ENCODE measurements around the gene C19orf47. TPM values are rescaled to one million over a fixed set of nuclear protein-coding genes. Genes with fewer than 3 reads are reported as not detected.

The C19orf47 gene
- polyA plus RNA-seq, 3 donors, result 7.6 to 10.2 (median 8.0) TPM

DNA sequence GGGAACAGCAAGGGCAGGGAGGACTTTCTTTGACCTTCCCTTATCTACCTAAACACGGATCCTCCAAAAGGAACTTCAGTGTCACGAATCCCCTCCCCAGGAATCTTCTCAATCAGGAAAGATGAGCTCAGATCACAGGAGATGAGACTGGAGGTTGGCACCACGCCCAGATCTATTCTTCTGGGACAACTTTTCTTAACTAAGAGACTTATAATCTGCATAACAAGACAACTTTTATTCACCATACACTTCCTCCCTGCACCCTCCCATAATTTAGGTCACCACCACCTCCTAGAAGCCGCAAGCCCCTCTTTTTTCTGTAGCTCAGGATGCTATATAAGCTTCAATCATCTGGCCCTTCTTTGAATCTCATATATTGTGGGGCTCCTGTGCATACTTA, 43.9 kb downstream of the C19orf47 start:
- no peaks in the 10 kb centered on the region for H3K27me3 ChIP-seq (ENCODE audit: control insufficient read depth in 2 of 2, insufficient read depth in 2 of 2, low read length in 2 of 2)
- H3K9ac ChIP-seq (ENCODE audit: insufficient read depth, low read length, poor library complexity, severe bottlenecking), result no peak overlapping the region
- H3K27ac ChIP-seq (ENCODE audit: low read depth in 1 of 2, low read length in 2 of 2), result no peak overlapping the region
- intact Hi-C loops (cut with micrococcal nuclease), result loop anchor here (2.0 to 10.0 kb wide), 5 partner anchors 90 to 330 kb away; partner anchors contain the start of genes HIPK4 (in 1 of the 2), LTBP4 (in 1 of the 2) and SERTAD1 (in 1 of the 2)
- Mint-ChIP-seq H3K27ac (no peak overlapping the region), H3K4me1 (peaks cover 5% of the 10 kb centered on the region), H3K27me3 (ENCODE audit: low read depth in 3 of 3) (peaks cover 2 to 5% (median 4%) of the 10 kb centered on the region in 3 donors), H3K4me3 (no peak overlapping the region), H3K36me3 (no peaks in the 10 kb centered on the region), H3K9me3 (no peaks in the 10 kb centered on the region)
- H3K79me2 ChIP-seq (ENCODE audit: insufficient read depth, low read length), result no peaks in the 10 kb centered on the region
- TF ChIP-seq CTCF (IDR thresholded peaks at IDR 0.05), result no peak
- H4K20me1 ChIP-seq (ENCODE audit: insufficient read depth, low read length), result no peaks in the 10 kb centered on the region
- no peak overlapping the region for H3K4me2 ChIP-seq (replicated peaks; ENCODE audit: extremely low read depth, low read length, poor library complexity, severe bottlenecking)
- no peaks in the 10 kb centered on the region for H3K9me3 ChIP-seq (replicated peaks in 1 of 2; ENCODE audit: control insufficient read depth in 1 of 2, insufficient read depth in 1 of 2, low read length in 2 of 2)
- peaks cover 9 to 10% of the 10 kb centered on the region in 2 donors for H3K4me1 ChIP-seq (ENCODE audit: control insufficient read depth in 1 of 2, insufficient read depth in 2 of 2, low read length in 2 of 2)
- no peak overlapping the region for H2AFZ ChIP-seq (ENCODE audit: insufficient read depth, low read depth, low read length, poor library complexity, severe bottlenecking)
- WGBS (ENCODE audit: insufficient coverage), result 96% methylated on average over 3 of the region's 4 CpGs
- H3K4me3 ChIP-seq (replicated peaks in 1 of 3; ENCODE audit: low read depth in 2 of 3, low read length in 3 of 3), result no peak overlapping the region
- DNase-seq, result no peak
- no peaks in the 10 kb centered on the region for H3K36me3 ChIP-seq (replicated peaks in 1 of 2; ENCODE audit: control insufficient read depth in 1 of 2, insufficient read depth in 2 of 2, low read length in 2 of 2)

GRCh38 chr19:40303765-40304164, 44.4 kb downstream of the C19orf47 start:
- no peaks in the 10 kb centered on the region for H3K36me3 ChIP-seq (replicated peaks in 1 of 2; ENCODE audit: control insufficient read depth in 1 of 2, insufficient read depth in 2 of 2, low read length in 2 of 2)
- no peak overlapping the region for H2AFZ ChIP-seq (ENCODE audit: insufficient read depth, low read depth, low read length, poor library complexity, severe bottlenecking)
- Mint-ChIP-seq H3K27ac (no peak overlapping the region), H3K4me1 (peaks cover 5% of the 10 kb centered on the region), H3K9me3 (no peaks in the 10 kb centered on the region), H3K27me3 (ENCODE audit: low read depth in 3 of 3) (peaks cover 2 to 5% (median 4%) of the 10 kb centered on the region in 3 donors), H3K4me3 (no peak overlapping the region), H3K36me3 (no peaks in the 10 kb centered on the region)
- no peaks in the 10 kb centered on the region for H3K27me3 ChIP-seq (ENCODE audit: control insufficient read depth in 2 of 2, insufficient read depth in 2 of 2, low read length in 2 of 2)
- no peak for DNase-seq
- no peak for TF ChIP-seq CTCF (IDR thresholded peaks at IDR 0.05)
- no peak overlapping the region for H3K9ac ChIP-seq (ENCODE audit: insufficient read depth, low read length, poor library complexity, severe bottlenecking)
- intact Hi-C loops (cut with micrococcal nuclease), result loop anchor here (2.0 to 10.0 kb wide), 5 partner anchors 91 to 331 kb away; partner anchors contain the start of genes HIPK4 (in 1 of the 2), LTBP4 (in 1 of the 2) and SERTAD1 (in 1 of the 2)
- H3K4me1 ChIP-seq (ENCODE audit: control insufficient read depth in 1 of 2, insufficient read depth in 2 of 2, low read length in 2 of 2), result peaks cover 9 to 10% of the 10 kb centered on the region in 2 donors
- H3K27ac ChIP-seq (ENCODE audit: low read depth in 1 of 2, low read length in 2 of 2), result no peak overlapping the region
- H3K79me2 ChIP-seq (ENCODE audit: insufficient read depth, low read length), result no peaks in the 10 kb centered on the region
- H3K4me3 ChIP-seq (replicated peaks in 1 of 3; ENCODE audit: low read depth in 2 of 3, low read length in 3 of 3), result no peak overlapping the region
- no CpG with 5 or more reads among the region's 2 CpGs for WGBS (ENCODE audit: insufficient coverage)
- H4K20me1 ChIP-seq (ENCODE audit: insufficient read depth, low read length), result no peaks in the 10 kb centered on the region
- H3K9me3 ChIP-seq (replicated peaks in 1 of 2; ENCODE audit: control insufficient read depth in 1 of 2, insufficient read depth in 1 of 2, low read length in 2 of 2), result no peaks in the 10 kb centered on the region
- H3K4me2 ChIP-seq (replicated peaks; ENCODE audit: extremely low read depth, low read length, poor library complexity, severe bottlenecking), result no peak overlapping the region

Measured in CD14-positive monocyte (primary cell).